NCI-H1417 (cell line): ENCODE measurements around the gene TNFAIP1.

ENCODE experiments used
- DNase-seq, 3 experiments: peaks; one replicate each; lab custom pipeline; 2025; lab: John Stamatoyannopoulos, UW

Gene TNFAIP1

GRCh38 chr17:28345419-28346198 lies 10.0 kb downstream of the TNFAIP1 start:
- DNase-seq: peak in 2 of 3 experiments; percentile 13 to 24

GRCh38 chr17:28346199-28346580 lies 10.6 kb downstream of the TNFAIP1 start:
- no peak for DNase-seq

GRCh38 chr17:28346746-28347246 lies 11.2 kb downstream of the TNFAIP1 start:
- peak in 2 of 3 experiments; percentile 12 to 39 for DNase-seq

GRCh38 chr17:28347261-28347891 lies 11.8 kb downstream of the TNFAIP1 start:
- no peak for DNase-seq

- DNase-seq: no peak
Observed at GRCh38 chr17:28348979-28349378, 13.4 kb downstream of the TNFAIP1 start.

GRCh38 chr17:28350271-28350670 lies 14.7 kb downstream of the TNFAIP1 start:
- no peak for DNase-seq

GRCh38 chr17:28357061-28357900 lies 21.7 kb downstream of the TNFAIP1 start, which contains the start of gene POLDIP2:
TSS of gene POLDIP2 (minus strand) at chr17:28357527. CDS start at chr17:28357448, 79 bp downstream.
- peak; percentile 93 to 95 (median 95) for DNase-seq

- DNase-seq: no peak
Observed at GRCh38 chr17:28357901-28358197, 22.3 kb downstream of the TNFAIP1 start.

GRCh38 chr17:28363186-28363585 lies 27.6 kb downstream of the TNFAIP1 start:
- no peak for DNase-seq

- DNase-seq: no peak
Observed at GRCh38 chr17:28363776-28364650, 28.5 kb downstream of the TNFAIP1 start.

GRCh38 chr17:28364665-28365363 lies 29.3 kb downstream of the TNFAIP1 start, which contains the start of gene SEBOX:
TSS of gene SEBOX (minus strand) at chr17:28365199. CDS start at chr17:28365151, 48 bp downstream.
- DNase-seq: no peak

- no peak for DNase-seq
Observed at GRCh38 chr17:28365487-28365886, 29.9 kb downstream of the TNFAIP1 start.

- no peak for DNase-seq
Observed at GRCh38 chr17:28366605-28367004, 31.0 kb downstream of the TNFAIP1 start.

GRCh38 chr17:28367641-28368305 lies 32.2 kb downstream of the TNFAIP1 start:
- no peak for DNase-seq

- no peak for DNase-seq
Observed at GRCh38 chr17:28368306-28368831, 32.8 kb downstream of the TNFAIP1 start.

GRCh38 chr17:28368915-28369683 lies 33.5 kb downstream of the TNFAIP1 start:
- no peak for DNase-seq

- DNase-seq: no peak
Observed at GRCh38 chr17:28369684-28370034, 34.1 kb downstream of the TNFAIP1 start.

- peak in 2 of 3 experiments; percentile 19 to 38 for DNase-seq
Observed at GRCh38 chr17:28370035-28370743, 34.6 kb downstream of the TNFAIP1 start, which contains the start of gene VTN. TSS of gene VTN (minus strand) at chr17:28370307. CDS start at chr17:28370203, 104 bp downstream.
